NOMO-1 treated with dmso at 0.1 percent for 144 hours (cell line): ENCODE results near the gene SPNS3.

ENCODE experiments used
- DNase-seq: peaks from one replicate; lab custom pipeline; 2025; ENCODE audit not compliant: unreplicated experiment; lab: John Stamatoyannopoulos, UW

SPNS3 gene

GRCh38 chr17:4507361-4508111 is 73.8 kb downstream of the SPNS3 start:
- DNase-seq, result no peak

GRCh38 chr17:4508207-4508606 is 74.5 kb downstream of the SPNS3 start:
- DNase-seq, result no peak

GRCh38 chr17:4509401-4509800 is 75.7 kb downstream of the SPNS3 start:
- no peak for DNase-seq

- DNase-seq, result no peak
These were observed 76.3 kb downstream of the SPNS3 start for GRCh38 chr17:4509923-4510617.

- DNase-seq, result no peak
These were observed 76.8 kb downstream of the SPNS3 start for GRCh38 chr17:4510618-4510941.

GRCh38 chr17:4511199-4511932 is 77.6 kb downstream of the SPNS3 start:
- peak; percentile 58 for DNase-seq

- DNase-seq, result no peak
These were observed 78.7 kb downstream of the SPNS3 start for GRCh38 chr17:4512156-4513112.

GRCh38 chr17:4513113-4514032 is 79.6 kb downstream of the SPNS3 start:
- DNase-seq, result no peak

- DNase-seq, result no peak
These were observed 80.5 kb downstream of the SPNS3 start for GRCh38 chr17:4514206-4514605.

GRCh38 chr17:4514779-4515178 is 81.0 kb downstream of the SPNS3 start:
- no peak for DNase-seq

- no peak for DNase-seq
These were observed 81.8 kb downstream of the SPNS3 start for GRCh38 chr17:4515501-4515900.

- DNase-seq, result no peak
These were observed 83.0 kb downstream of the SPNS3 start for GRCh38 chr17:4516735-4517134.

- no peak for DNase-seq
These were observed 85.2 kb downstream of the SPNS3 start for GRCh38 chr17:4518901-4519300.

GRCh38 chr17:4519361-4519788 is 85.6 kb downstream of the SPNS3 start:
- DNase-seq, result no peak

GRCh38 chr17:4520060-4520893 is 86.5 kb downstream of the SPNS3 start:
- DNase-seq, result no peak

GRCh38 chr17:4520894-4521600 is 87.3 kb downstream of the SPNS3 start:
- DNase-seq, result no peak

GRCh38 chr17:4522661-4523060 is 88.9 kb downstream of the SPNS3 start:
- DNase-seq, result no peak

- no peak for DNase-seq
These were observed 90.2 kb downstream of the SPNS3 start for GRCh38 chr17:4523946-4524345.
